Parathyroid adenoma (tissue), 2 donors: ENCODE measurements around the gene ZNF865.

Experiments used
- H2AFZ ChIP-seq: fragments of 300-600 bp; sonication (generic); one replicate; pipeline ENCODE4 v1.7.0; 2017; ENCODE audit warnings: antibody characterized with exemption, mild to moderate bottlenecking
- H3K27ac ChIP-seq: fragments of 300-600 bp; sonication (generic); one replicate; pipeline ENCODE4 v1.7.0; 2017
- H3K27me3 ChIP-seq: fragments of 300-600 bp; sonication (generic); one replicate; pipeline ENCODE4 v1.7.0; 2017; ENCODE audit warnings: low read length; ENCODE audit not compliant: control insufficient read depth, insufficient read depth
- H3K36me3 ChIP-seq: fragments of 300-600 bp; sonication (generic); one replicate; pipeline ENCODE4 v1.7.0; 2017; ENCODE audit warnings: low read length; ENCODE audit not compliant: control insufficient read depth, insufficient read depth
- H3K4me1 ChIP-seq: fragments of 300-600 bp; sonication (generic); one replicate; pipeline ENCODE4 v1.7.0; 2017; ENCODE audit warnings: control low read depth
- H3K4me2 ChIP-seq: fragments of 300-600 bp; sonication (generic); one replicate; pipeline ENCODE4 v1.7.0; 2017; ENCODE audit warnings: low read length
- H3K4me3 ChIP-seq: fragments of 300-600 bp; sonication (generic); one replicate; pipeline ENCODE4 v1.7.0; 2017; ENCODE audit warnings: low read depth, low read length
- H3K79me2 ChIP-seq: fragments of 300-600 bp; sonication (generic); one replicate; pipeline ENCODE4 v1.7.0; 2017; ENCODE audit warnings: control low read depth
- H3K9ac ChIP-seq: fragments of 300-600 bp; sonication (generic); one replicate; pipeline ENCODE4 v1.7.0; 2017; ENCODE audit warnings: mild to moderate bottlenecking
- H3K9me3 ChIP-seq: fragments of 300-600 bp; sonication (generic); one replicate; pipeline ENCODE4 v1.7.0; 2017; ENCODE audit warnings: low read length; ENCODE audit not compliant: control insufficient read depth
- TF ChIP-seq, protein P1 (sequence below): fragments of 300-600 bp; sonication (generic); IDR thresholded peaks from one replicate; pipeline ENCODE4 v1.7.0; 2017; ENCODE audit warnings: antibody characterized with exemption, mild to moderate bottlenecking
- donor health status: primary hyperparathyroidism.

Gene ZNF865

DNA sequence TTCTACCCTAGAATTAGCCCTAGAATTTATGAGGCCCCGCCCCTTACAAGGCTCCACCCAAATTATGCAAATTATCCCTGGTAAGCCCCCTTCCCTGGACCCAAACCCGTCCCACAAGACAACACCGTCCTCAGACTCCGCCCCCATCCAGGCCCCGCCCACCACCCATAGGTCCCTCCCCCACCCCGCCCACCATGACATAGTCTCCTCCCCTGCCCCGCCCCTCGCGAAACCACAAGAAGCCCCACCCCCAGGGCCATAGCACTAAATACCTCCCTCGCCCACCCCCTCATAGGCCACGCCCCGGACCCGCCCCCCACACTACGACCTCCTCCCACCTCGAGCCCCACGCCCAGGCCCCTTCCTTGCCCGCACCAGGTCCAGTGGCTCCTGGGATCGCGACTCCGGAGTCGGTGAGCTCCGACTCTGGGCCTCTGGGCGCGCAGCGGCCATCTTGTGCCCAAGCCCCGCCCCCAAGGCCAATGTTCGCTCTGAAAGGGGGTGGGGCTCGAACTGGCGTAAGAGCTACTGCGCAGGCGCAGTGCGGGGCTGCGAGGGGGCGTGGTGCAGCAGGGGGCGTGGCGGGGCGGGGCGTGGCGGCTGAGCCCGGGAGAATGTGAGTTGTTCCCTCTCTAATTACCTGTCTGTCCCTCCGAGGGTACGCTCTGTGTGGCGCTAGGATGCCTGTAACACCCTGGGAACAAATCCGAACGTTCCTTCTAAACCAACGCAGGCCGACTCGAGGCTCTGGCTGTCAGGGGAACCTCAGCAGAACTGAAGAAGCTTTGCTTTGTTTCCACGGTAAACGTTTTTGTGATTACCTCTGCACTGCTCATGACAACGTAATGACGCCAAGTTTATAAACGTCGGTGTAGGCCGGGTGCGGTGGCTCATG, 18.9 kb downstream of the ZNF865 start, which contains the start of gene ZNF784:
ZNF784 (minus strand) TSS at position 458 of the 895 bp plus-strand sequence; CDS start at position 453, 5 bp downstream.
- peak within 1 kb of the TSS; percentile 78 for H3K4me3 ChIP-seq
- H3K9me3 ChIP-seq = no peaks in the 10 kb centered on the region
- no peaks in the 10 kb centered on the region for H3K36me3 ChIP-seq
- H3K4me1 ChIP-seq = no peaks in the 10 kb centered on the region
- peak within 1 kb of the TSS; percentile 95 for H3K27ac ChIP-seq
- no peaks in the 10 kb centered on the region for H3K27me3 ChIP-seq
- H3K79me2 ChIP-seq = no peaks in the 10 kb centered on the region
- peak within 1 kb of the TSS; percentile 96 for H2AFZ ChIP-seq
- no peak within 1 kb of the TSS for H3K9ac ChIP-seq
- peak within 1 kb of the TSS; percentile 67 for H3K4me2 ChIP-seq
- TF ChIP-seq, protein P1, sequence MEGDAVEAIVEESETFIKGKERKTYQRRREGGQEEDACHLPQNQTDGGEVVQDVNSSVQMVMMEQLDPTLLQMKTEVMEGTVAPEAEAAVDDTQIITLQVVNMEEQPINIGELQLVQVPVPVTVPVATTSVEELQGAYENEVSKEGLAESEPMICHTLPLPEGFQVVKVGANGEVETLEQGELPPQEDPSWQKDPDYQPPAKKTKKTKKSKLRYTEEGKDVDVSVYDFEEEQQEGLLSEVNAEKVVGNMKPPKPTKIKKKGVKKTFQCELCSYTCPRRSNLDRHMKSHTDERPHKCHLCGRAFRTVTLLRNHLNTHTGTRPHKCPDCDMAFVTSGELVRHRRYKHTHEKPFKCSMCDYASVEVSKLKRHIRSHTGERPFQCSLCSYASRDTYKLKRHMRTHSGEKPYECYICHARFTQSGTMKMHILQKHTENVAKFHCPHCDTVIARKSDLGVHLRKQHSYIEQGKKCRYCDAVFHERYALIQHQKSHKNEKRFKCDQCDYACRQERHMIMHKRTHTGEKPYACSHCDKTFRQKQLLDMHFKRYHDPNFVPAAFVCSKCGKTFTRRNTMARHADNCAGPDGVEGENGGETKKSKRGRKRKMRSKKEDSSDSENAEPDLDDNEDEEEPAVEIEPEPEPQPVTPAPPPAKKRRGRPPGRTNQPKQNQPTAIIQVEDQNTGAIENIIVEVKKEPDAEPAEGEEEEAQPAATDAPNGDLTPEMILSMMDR = no peak

DNA sequence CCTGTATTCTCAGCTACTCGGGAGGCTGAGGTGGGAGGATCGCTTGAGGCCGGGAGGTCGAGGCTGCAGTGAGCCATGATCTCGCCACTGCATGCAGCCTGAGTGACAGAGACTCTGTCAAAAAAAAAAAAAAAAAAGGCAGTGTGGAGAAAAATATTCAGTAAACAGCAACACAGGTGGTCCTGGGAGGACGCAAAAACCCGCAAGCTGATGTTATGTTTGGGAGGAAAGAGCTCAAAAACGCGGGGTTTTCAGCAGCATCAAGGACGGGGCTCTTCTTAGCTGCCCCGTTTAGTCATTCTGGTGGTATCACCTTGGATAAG, 19.5 kb downstream of the ZNF865 start:
- Histone ChIP-seq H3K27ac (peak overlapping the region; percentile 95), H3K27me3 (no peaks in the 10 kb centered on the region), H3K4me1 (no peaks in the 10 kb centered on the region), H3K9ac (no peak overlapping the region), H3K4me2 (peak overlapping the region; percentile 67), H2AFZ (peak overlapping the region; percentile 96), H3K4me3 (peak overlapping the region; percentile 78), H3K79me2 (no peaks in the 10 kb centered on the region), H3K9me3 (no peaks in the 10 kb centered on the region), H3K36me3 (no peaks in the 10 kb centered on the region)
- TF ChIP-seq, protein P1 = no peak

DNA sequence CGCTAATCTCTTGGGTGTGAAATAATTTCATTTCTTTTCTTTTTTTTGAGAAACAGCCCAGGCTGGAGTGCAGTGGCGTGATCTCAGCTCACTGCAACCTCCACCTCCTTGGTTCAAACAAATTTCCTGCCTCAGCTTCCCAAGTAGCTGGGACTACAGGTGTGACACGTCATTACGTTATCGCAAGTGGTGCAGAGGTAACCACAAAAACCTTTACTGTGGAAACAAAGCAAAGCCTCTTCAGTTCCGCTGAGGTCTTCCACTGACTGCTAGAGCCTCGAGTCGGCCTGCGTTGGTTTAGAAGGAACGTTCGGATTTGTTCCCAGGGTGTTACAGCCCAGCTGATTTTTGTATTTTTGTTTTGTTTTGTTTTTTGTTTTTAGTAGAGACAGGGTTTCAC, 20.9 kb downstream of the ZNF865 start:
- TF ChIP-seq, protein P1 = no peak
- no peak overlapping the region for H2AFZ ChIP-seq
- H3K36me3 ChIP-seq = no peaks in the 10 kb centered on the region
- no peaks in the 10 kb centered on the region for H3K9me3 ChIP-seq
- no peaks in the 10 kb centered on the region for H3K27me3 ChIP-seq
- no peak overlapping the region for H3K27ac ChIP-seq
- H3K4me1 ChIP-seq = peaks cover under 1% of the 10 kb centered on the region
- H3K9ac ChIP-seq = no peak overlapping the region
- H3K4me3 ChIP-seq = no peak overlapping the region
- H3K79me2 ChIP-seq = no peaks in the 10 kb centered on the region
- no peak overlapping the region for H3K4me2 ChIP-seq

DNA sequence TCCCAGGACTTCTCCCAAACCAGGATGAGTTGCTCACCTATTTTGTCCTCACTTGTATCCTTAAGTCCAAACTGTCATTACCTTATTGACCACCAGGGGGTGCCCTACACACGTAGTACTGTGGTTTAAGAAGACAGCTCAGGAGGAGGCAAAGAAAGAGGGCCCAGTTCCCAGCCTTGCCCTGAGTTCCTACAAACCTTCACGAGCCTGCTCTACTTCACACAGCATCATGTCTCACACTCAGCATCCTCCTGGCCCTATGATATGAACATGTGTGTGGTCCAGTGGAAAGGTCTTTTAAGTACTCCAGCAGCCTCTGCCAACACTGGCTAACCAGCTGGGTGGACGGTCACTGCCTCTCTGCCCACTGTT, 27.0 kb downstream of the ZNF865 start:
- peaks cover 16% of the 10 kb centered on the region for H3K4me1 ChIP-seq
- no peak overlapping the region for H3K9ac ChIP-seq
- peak overlapping the region; percentile 68 for H2AFZ ChIP-seq
- peak overlapping the region; percentile 40 for H3K27ac ChIP-seq
- H3K4me2 ChIP-seq = no peak overlapping the region
- no peaks in the 10 kb centered on the region for H3K36me3 ChIP-seq
- H3K9me3 ChIP-seq = no peaks in the 10 kb centered on the region
- TF ChIP-seq, protein P1 = peak; percentile 94
- no peaks in the 10 kb centered on the region for H3K27me3 ChIP-seq
- no peak overlapping the region for H3K4me3 ChIP-seq
- H3K79me2 ChIP-seq = peaks cover 25% of the 10 kb centered on the region

DNA sequence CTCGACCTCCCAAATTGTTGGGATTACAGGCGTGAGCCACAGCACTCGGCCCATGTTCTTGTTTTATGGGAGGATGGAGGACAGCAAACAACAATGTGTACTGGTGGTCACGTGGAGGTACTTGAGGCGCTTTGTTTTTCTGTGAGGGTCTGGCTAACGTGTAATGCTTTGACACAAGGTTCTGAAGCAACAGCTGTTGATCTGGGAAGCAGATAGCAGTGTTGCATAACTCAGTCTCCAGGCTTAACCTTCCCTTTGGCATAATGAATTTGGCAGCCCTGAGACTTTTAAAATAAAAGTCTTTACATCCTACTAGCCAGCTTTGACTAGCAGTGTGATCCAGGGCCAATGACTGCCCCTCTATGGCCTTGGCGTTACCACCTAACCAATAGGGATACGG, 28.4 kb downstream of the ZNF865 start:
- H3K79me2 ChIP-seq = peaks cover 28% of the 10 kb centered on the region
- no peaks in the 10 kb centered on the region for H3K9me3 ChIP-seq
- no peaks in the 10 kb centered on the region for H3K27me3 ChIP-seq
- no peak overlapping the region for H3K9ac ChIP-seq
- peak overlapping the region; percentile 88 for H2AFZ ChIP-seq
- H3K36me3 ChIP-seq = no peaks in the 10 kb centered on the region
- peaks cover 20% of the 10 kb centered on the region for H3K4me1 ChIP-seq
- H3K4me3 ChIP-seq = no peak overlapping the region
- H3K4me2 ChIP-seq = no peak overlapping the region
- TF ChIP-seq, protein P1 = no peak
- H3K27ac ChIP-seq = peak overlapping the region; percentile 100
